Measurements from ENCODE around the gene GOLGA7B.

The GOLGA7B gene

DNA sequence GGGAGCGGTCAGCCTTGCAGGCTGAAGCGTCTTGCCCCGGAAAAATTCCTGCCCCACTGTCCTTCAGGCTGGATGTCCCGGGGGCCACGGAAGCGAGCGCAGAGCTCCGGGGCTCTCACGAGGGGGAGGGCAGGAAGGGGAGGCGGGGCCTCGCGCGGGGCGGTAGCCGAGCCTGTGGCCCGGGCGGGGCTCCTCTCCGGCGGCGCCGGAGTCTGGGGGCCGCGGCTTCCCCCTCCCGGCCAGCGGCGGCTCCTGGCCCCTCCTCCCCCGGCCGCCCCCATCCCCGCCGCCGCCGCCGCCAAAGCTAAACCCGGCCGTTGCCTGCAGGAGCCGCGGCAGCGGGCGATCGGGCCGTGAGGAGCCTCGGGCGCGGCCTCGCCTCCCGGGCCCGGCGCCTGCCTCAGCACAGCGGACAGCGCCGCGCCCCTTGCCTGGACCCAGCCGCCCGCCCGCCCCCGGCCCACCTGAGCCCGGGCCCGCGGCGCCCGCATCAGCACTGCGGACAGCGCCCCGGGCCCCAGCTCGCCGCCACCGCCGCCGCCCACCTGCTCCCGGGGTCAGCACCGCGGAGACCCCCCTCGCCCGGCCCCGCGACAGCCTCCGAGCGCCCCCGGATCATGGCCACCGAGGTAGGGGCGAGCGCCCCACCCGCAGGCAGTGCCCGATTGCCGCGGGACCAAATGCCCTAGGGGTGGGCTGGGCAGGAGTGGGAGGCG is at the start of gene GOLGA7B:
TSS of gene GOLGA7B (plus strand) at position 157 of the 716 bp plus-strand sequence. CDS start at position 618, 461 bp downstream.
- DNase-seq, result no peak

DNA sequence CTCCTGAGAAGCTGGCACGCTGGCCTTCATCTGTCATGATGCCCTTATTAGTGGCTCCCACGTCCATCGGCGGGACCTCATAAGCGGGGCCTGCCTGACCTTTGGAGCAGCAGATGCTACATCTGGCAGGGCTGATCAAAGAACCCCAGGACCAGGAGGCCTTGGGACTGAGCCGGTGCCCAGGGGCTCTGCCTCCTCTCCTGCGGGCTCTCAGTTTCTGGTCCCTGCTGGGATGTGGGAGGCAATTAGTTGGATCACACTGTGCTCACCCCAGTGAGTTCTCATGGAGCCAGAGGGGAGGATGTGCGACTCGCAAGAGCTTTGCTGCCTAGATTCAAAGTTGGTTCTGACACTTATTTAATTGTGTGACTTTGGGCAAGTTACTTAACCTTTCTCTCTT is 49.2 kb upstream of the GOLGA7B start:
- DNase-seq, result no peak

GRCh38 chr10:97801422-97801821 is 48.2 kb upstream of the GOLGA7B start:
- DNase-seq, result no peak

GRCh38 chr10:97805096-97805884 is 44.4 kb upstream of the GOLGA7B start:
- no peak for DNase-seq

- no peak for DNase-seq
These were observed 43.7 kb upstream of the GOLGA7B start for GRCh38 chr10:97805949-97806348.

DNA sequence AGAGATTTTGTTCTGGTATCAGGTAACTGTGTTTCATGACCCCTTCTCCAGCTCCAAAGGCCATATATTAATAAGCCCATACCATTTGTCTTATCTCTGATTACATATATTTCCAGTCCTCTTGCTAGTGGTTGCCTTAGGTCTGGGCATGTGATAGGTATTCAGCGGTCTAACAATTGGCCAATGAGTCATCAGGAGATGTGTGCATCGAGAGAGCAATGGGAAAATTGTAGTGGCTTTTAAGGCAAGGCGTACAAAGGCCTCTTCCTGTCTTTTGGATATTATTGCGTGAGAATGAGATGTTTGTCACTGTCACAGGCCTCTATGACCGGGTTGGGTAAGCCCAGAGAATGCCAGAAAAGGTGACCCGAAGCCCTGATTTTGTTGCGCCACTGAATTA is 39.2 kb upstream of the GOLGA7B start:
- DNase-seq, result no peak

DNA sequence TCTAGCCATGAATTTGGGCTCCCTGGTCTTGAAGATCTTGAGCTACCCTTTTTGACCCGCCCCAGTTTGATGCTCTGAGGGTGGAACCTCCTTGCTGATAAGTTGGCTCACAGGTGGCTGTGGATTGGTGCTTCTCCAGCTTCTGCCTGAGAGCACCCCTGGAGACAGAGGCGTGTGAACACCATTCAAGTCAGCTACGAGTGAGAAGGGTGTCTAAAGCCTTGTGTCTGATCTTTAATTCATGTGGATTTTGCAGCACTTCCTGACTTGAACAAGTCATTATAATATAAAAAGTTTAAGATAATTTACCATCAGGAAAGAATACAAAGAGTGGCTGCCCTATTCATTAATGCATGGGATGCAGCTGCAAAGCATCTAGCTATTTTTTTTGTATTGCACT is 37.7 kb upstream of the GOLGA7B start:
- DNase-seq, result no peak

GRCh38 chr10:97812696-97813095 is 36.9 kb upstream of the GOLGA7B start:
- DNase-seq, result no peak

- DNase-seq, result no peak
These were observed 36.3 kb upstream of the GOLGA7B start for GRCh38 chr10:97813311-97813710.

DNA sequence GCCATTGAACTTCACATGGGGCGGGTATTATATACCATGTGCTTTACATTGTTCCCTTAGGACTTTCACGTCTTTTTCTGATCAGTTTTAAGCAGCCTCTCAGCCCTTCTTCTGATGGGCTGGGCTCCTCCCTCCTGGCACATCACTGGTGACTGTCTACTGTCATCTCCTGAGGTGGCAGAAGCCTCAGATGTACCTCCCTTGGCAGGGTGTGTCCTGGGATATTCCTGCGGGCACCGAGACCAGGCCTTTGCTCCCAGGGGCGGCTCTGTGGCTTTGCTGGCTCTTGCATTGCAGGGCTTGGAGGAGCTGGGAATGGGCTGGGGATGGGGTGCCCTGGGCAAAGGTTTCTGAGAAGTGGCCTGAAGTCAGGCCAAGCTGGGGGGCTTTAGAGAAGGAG is 34.6 kb upstream of the GOLGA7B start:
- no peak for DNase-seq

- DNase-seq, result no peak
These were observed 33.0 kb upstream of the GOLGA7B start for GRCh38 chr10:97816609-97817008.

DNA sequence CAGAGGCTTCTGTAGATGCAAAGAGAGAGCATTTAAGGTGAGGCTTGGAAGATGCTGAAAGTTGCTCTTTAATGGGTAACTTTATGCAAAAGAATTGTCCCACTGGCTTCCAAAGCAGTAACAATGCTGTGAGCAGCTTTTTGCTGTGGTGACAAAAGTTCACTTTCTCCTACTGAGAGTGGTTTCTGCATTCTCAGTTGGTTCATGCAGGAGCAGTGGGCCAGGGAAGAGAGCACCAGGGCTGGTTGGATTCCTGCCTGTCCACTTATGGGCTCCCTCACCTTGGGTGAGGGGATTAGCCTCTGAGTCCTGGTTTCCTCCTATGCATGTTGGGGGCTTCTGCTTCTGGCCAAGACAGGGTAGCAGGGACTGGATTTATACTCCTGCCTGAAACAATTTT is 31.1 kb upstream of the GOLGA7B start:
- no peak for DNase-seq

DNA sequence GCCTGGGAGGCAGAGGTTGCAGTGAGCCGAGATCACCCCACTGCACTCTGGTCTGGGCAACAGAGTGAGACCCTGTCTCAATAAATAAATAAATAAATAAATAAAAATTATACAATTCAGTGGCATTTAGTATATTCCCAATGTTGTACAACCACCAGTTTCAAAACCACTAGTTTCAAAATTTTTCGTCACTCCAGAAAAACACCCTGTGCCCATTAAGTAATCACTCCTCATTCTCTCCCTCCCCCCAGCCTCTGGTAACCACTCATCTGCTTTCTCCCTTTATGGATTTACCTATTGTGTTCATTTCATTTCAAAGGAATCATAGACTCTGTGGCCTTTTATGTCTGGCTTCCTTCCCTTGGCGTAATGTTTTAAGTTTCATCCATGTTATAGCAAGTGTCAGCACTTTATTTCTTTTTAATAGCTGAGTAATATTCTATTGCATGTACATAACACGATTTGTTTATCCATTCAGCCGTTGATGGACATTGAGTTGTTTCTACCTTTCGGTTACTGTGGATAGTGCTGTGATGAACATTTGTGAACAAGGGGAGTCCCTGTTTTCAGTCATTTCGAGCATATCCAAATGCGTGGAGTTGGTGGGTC is 29.4 kb upstream of the GOLGA7B start:
- no peak for DNase-seq

GRCh38 chr10:97821308-97822038 is 28.2 kb upstream of the GOLGA7B start:
- DNase-seq, result no peak

- no peak for DNase-seq
These were observed 27.4 kb upstream of the GOLGA7B start for GRCh38 chr10:97822261-97822687.

GRCh38 chr10:97823734-97824133 is 25.9 kb upstream of the GOLGA7B start:
- no peak for DNase-seq

DNA sequence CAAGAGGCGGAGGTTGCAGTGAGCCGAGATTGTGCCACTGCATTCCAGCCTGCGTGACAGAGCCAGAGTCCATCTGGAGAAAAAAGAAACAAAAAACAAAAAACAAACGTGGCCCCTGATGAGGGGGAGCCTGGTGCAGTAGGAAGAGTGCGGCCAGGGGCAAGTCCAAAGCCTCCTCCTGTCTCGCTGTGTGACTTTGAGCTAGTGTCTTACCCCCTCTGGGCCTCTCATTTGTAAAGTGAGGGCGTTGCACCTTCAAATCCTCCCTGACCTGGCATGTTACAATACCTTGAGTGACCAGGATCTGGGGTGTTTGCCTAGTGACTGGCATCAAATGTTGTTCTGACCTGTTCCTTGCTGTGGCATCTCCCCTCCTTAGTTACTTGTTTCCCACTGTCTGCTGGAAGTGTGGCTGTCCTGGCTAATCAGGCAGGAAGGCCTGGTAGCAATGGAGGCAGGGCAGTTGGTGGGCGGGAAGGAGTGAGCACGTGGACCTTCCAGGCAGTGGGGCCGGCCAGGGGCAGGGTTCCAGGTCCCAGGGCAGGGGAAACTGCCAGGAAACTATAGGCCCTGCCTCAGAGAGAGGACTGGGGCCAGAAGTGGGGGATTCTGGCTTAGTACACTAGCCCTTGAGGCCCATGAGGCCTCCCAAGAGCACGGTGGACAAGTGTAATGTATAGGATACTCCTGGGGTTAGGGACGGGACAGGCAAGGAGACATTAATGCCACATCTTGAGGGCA is 24.5 kb upstream of the GOLGA7B start:
- DNase-seq, result no peak

DNA sequence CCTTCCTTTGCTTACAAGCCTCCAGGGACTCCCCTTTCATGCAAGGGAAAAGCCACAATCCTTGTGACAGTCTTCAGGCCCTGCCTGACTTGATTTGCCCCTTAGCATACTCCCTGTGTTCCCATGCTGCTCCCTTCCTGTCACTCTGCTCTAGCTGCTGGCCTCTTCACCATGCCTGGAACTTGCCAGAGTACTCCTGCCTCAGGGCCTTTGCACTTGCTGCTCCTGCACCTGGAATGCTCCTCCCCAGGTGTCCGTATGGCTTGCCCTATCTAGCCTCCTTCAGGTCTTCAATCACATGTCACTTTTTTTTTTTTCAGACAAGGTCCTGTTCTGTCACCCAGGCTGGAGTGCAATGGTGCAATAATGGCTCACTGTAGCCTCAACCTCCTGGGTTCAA is 22.8 kb upstream of the GOLGA7B start:
- no peak for DNase-seq

DNA sequence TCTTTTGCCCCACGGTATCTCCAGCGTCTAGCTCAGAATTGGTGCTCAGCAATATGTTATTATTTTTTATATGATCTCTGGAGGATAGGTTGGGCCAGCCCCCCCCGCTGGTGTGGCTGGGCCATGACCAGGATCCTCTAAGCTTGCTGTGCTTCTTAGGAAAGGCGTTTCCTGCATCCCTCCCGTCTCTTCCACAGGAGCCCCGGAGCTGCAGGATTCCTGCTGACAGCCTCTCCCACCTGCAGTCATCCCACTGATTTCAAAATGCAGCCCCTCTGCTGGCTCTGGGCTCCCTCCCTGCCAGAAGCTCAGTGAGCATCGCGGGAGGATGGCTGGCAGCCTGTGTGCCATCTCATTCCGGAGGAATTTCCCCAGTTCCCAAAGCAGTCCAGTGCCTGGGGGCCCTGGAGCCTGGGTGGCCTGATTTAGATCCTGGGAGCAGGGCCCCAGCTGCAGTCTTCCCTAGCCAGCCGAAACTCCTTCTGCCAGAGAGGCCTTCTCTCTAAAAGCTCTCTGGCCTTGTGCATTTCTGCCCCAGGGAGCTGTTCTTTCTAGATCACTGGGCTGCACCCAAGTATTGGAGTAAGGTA is 21.8 kb upstream of the GOLGA7B start:
- no peak for DNase-seq

GRCh38 chr10:97828721-97829120 is 20.9 kb upstream of the GOLGA7B start:
- DNase-seq, result no peak

DNA sequence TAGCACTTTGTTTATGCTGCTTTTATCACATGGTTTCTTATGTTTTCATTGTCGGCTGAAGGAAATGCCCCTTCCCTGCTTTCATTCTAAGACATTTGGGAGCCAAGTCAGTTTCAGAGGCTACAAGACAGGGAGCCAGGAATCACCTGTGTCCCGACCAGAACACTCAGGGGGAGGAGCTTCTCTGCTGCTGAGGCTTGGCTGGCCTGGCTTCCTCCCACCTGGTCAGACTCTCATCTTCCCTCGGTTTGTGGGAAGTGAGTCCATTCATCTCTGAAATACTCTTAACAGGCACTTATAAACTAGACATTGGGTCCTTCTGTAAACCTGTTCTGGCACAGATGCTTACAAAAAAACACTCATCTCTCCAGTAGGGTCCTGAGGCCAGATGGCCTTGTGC is 19.6 kb upstream of the GOLGA7B start:
- no peak for DNase-seq

DNA sequence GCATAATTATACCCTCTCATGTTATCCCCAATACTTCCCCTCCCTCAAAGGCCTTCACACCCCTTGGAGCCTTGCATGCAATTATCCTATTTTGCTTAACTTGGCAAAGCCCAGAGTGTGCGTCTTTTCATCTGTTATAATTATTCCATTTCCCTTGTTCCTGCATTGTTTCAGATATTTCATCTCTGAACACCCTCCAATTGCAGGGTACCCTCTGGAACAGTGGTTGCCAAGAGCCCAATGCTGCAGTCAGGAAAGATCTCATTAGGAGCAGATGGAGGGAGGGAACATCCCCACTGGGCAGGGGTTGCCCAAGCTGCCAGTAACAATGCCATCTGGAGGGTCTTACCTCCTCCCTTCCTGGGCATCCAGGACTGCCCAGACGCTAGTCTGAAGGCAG is 18.4 kb upstream of the GOLGA7B start:
- no peak for DNase-seq

All from hippocampal formation (tissue), 2 donors.